GM18526 (cell line): ENCODE measurements around the gene RELT.

ENCODE experiments used
- POLR2A ChIP-seq: IDR thresholded peaks from 3 replicates; pipeline ENCODE4 v1.6.1; 2011; ENCODE audit not compliant: insufficient read length; ENCODE audit errors: extremely low read depth

Gene RELT

DNA sequence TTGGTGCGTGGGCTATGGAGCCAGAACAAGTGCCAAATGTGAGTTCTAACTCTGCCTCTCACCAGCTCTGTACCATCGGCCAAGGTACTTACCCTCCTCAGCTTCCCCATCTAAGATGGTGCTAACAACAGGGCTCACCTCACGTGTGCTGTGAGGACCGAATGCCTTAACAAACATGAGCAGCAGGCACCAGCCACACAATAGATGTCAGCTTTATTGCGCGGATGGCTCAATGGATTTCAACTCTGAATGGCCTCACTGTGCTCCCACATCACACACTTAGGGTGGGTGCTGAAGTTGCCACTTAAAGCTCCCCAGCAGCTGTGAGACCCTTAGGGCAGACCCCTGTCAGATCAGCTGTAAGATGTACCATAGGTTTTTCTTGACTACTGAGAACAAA is 24.1 kb downstream of the RELT start:
- no peak for TF ChIP-seq POLR2A

DNA sequence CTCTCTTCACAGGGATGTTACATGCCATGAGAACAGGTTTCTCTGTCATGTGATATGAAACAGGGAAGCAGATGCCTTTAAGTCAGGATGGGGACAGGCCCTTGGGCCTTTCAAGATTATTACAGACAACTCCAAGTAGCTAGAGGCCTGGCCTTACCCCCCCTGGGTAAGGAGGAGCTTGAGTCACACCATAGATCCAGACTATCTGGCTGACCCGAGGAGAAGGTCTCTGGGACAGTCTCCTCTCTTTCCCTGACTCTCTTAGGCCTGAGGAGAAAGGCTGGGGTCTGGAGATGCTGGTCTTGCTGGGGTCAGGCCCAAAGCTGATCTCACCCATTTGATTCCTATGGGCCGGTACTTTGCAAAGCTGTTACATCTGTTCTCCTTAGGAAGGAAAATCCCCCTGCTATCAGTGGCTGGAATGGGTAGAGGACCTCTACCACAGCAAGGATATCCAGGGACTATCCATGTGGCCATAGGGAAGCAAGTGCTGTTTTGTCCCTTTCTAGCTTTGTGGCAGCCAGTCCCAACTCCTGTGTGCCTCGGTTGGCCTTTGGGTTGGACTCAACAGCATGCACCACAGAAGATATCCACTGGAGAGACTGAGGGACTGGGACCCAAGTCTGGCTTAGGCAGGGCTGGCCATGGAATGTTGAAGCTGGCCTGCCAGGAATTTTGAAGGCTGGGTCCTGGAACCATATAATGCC is 25.2 kb downstream of the RELT start:
- TF ChIP-seq POLR2A, result no peak

DNA sequence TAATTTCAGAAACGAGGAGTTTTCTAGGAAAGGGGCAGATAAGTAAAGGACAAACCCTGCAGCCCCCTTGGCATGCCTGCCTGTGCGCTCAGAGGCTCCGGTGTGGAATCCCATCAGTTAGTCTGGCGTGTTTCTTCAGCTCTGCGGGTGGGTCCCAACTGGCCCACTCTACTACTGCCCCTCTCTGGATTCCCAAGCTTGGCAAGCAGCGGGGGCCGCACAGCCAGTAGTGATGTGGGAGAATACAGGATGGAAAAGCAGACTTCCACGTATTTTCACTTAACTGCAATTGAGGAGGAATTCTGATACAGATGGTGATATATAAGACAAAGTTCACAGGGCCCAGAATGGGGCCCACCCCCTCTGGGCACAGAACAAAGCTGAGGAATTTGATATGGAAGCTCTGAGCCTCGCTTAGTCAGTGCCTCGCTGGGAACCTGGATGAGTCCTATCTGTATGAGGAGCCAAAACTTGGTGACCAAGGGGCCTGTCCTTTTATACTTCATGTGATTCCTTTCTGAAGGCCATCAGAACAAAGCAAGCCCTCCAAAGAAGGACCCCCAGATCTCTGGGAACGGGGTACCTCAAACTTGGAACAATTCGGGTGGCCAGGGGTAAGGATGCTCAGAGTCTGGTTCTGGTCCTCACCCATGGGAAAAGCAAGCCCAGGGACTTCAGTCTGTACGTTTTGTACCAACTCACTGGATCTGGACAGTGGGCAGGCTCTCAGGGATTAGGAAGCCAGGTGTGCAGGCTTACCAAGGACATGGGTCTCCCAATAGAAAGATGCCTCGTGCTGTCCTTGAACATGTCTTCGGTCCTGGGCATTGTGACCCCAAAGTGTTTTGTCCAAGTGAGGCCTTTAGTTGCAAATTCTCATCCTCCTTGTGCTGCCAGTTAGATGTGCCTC is 26.0 kb downstream of the RELT start:
- no peak for TF ChIP-seq POLR2A

DNA sequence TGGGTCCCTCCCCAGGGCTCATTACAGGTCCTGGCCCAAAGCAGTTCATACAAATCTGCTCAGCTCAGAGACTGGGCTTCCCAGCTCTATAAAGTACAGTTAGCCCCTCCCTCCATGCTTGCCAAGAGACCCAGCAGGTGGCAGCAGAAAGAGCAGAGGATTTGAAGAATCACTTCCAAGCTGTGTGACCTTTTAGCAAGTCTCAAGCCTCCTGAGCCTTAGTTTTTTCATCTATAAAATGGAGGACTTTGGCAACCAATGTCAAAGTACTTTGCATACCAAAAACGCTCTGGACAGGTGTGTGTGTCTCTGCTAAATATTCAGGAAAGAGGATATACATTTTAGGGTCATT is 26.6 kb downstream of the RELT start:
- no peak for TF ChIP-seq POLR2A

DNA sequence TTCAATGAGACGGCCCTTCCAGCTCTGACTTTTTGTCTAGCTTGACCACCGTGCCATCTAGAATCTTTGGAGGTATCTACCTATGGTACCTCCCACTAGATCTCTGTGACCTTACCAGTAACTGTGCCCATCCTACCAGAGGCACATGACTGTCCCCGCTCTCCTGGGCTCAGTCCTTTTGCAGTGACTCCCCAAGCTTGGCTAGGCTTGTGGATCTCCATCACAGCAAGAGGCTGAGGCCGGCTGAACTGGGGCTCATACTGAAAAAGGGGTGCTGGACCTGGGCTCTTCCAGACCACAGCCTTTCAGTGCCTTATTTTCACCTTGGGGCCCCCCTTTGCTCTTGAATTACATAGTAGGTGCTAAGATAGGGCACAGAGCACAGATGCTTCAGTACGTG is 27.3 kb downstream of the RELT start:
- TF ChIP-seq POLR2A, result no peak

DNA sequence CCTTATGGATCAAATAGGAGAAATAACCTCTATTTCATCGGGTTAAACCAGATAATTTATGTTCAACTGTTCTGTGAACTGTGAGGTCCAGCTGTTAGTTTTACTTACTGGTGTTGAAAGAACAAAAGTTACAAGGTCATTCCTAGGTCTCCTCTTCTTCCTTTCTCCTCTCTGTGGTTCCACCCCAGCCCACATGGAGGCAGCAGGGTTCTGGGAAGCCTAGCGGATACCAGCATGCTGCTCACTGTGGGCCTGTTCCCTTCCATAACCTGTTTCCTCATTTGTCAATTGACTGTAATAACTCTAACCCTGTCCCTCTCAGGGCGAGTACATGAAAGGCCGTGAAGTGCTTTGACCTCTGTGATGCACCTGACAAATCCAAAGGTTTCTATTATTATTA is 27.8 kb downstream of the RELT start:
- TF ChIP-seq POLR2A, result no peak

DNA sequence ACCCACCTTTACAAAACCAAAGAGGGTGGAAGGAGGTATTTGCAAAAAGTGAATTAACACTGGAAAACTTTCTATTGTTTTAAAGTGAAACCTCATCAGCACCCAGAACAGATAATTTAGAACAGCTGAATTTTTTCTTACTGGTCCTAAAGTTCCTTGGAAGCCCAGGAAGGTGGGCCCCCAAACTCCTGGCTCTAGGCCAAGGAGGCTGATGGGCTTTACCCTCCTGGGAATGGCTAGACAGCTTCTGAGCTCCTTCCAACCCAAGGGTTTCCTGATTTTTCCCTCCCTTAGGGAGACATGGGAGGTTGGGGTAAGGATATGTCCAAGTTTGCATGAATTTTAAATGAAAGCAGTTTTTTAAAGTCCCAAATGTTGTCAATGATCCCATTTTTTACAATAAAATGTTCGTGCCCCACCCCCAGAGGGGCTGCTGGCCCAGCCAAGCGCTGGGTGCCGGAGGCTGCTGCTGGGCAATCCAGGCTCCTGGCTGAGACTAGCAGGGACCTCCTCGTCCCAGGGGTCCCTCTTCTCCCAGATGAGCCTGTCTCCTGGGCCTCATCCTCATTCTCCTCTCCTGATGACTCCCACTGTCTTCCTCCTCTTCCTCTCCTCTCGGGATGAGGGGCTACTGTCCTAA is 28.4 kb downstream of the RELT start:
- no peak for TF ChIP-seq POLR2A

DNA sequence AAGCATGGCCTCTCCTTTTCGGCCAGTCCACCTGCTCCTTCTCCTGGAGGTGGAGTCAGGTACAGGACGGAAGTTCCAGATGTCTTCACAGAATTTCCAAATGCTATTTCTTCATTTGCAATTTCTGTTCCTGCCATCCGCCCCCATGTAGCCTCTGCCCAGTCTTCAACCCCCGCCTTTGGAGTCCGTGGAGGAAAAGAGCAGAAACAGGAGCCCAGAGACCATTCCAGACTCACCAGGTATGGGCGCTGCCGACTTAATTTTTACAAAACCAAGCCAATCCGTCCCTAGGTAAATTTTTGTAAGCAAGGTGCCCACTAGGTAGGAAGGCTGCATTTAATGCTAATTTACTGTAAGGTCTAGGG is 28.9 kb downstream of the RELT start:
- TF ChIP-seq POLR2A, result no peak

DNA sequence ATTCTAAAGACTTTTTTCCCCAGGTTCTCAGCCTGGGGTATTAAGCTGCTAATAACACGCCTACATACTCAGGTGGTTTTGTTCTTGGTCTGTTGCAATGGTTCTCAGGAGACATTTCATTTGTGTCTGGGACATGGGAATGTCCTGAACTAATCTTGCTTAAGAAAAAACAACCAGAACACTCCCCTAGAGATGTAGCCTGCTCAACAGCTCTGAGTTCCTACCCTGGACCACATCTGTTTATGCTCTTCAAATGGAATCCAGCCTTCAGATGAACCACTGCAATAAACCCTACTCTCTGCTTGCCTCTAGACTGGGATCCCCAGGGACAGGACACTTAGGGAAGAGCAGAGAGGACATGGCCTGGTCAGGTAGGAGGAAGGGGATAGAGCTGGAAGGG is 29.9 kb downstream of the RELT start:
- TF ChIP-seq POLR2A, result no peak

DNA sequence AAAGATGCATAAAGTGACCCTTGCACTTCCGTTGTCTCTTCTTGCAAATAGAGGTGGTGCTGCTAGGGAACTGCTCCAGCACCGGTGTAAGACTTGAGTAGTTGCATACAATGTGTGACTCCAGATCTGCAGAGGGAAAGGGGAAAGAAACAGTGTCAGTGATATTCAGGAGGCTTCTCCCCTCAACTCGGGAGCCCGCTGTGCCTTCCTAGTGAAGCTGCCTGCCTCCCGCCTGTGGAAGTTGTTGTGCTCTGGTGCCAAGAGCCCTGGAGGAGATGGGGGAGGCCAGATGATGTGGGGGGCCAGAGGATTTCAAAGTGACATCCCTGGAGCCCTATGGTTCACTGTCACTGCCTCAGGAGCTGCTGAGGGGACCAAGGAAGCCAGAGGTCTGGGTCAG is 30.4 kb downstream of the RELT start:
- no peak for TF ChIP-seq POLR2A

DNA sequence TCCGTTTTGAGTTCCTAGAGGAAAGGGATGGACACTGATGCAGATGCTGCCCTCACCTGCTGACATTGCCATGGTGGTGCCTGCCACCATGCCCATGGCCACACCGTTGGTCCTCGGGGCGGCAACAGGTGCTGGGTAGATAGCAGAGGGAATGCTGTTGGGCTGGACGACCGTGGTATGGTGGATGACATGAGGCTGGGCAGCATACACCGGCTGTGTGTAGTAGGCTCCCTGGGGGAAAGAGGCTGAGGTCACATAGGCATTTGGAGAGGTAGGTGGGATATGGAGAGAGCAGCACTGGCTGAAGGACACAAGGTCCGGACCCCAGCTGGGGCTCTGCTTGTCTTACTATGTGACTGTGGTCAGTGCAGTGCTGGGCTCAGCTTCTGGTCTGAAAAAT is 33.2 kb downstream of the RELT start:
- TF ChIP-seq POLR2A, result no peak

DNA sequence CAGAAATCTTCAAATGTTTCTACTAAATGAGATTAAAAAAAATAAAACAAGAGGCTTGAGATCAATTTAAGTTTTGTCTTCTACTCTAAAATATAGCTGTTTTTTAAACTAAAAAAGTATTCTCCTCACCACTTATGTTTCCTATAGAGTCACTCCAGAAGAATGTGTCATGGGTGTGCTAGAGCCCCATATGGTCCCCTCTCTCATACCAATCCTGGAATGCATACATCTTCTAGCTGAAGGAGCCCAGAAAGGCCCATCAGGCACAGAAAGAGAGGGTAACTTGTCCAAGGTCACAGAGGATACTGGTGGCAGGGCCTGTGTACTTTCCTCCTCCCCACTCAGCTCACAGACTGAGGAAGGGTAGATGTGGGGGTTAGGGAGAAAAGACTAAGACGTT is 34.4 kb downstream of the RELT start:
- TF ChIP-seq POLR2A, result no peak

DNA sequence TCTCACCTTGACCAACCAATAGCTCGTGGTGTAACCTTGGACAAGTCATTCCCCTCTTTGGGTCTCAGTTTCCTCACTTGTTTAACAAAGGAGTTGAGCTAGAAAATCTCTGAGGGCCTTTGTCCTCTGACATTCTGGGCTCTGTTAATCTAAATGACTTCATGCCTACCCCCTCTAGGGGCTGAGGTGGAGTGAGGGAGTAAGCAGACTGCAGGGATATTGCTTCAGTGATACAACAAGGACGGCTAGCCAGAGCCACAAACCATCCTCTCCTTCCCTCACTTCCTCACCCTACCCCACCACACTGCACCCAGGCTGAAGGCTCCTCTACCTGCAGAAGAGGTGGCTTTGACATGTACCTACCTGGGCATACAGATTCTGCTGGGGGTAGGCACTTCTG is 34.8 kb downstream of the RELT start:
- no peak for TF ChIP-seq POLR2A

DNA sequence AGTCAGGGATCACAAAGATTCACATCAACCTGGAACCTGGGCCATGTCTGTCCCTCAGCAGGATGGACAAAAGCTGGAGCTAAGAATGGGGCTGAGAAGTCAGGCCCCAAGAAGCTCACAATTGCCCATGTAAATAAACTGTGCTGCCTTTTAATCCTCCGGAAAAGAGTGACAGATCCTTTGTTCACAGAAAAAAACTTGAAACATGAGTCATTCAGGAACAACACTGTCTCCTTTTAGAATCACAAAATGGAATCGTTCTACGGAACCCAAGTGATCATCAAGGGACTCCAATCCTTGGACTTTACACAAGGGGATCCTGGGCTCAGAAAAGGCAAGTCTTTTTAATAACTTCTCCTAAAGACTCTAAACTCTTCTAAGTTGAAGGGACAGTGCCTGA is 36.1 kb downstream of the RELT start:
- no peak for TF ChIP-seq POLR2A

DNA sequence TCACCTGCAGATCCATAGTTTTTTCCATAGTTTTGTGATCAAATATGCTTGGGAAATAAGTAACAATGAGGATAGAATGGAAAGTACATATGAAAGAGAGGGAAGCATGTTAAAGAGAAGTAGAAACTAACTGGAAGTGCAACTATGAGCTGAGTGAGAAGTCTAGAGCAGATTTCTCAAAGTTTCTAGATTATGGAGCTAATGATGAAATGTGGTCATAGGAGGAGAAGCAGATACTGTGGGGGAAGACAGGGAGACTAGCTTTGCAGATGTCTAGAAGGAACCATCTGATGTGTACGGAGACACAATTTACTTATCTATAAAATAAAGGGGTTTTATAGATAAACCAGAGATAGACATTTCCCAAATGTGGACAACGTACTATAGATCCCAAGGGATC is 37.1 kb downstream of the RELT start:
- no peak for TF ChIP-seq POLR2A

DNA sequence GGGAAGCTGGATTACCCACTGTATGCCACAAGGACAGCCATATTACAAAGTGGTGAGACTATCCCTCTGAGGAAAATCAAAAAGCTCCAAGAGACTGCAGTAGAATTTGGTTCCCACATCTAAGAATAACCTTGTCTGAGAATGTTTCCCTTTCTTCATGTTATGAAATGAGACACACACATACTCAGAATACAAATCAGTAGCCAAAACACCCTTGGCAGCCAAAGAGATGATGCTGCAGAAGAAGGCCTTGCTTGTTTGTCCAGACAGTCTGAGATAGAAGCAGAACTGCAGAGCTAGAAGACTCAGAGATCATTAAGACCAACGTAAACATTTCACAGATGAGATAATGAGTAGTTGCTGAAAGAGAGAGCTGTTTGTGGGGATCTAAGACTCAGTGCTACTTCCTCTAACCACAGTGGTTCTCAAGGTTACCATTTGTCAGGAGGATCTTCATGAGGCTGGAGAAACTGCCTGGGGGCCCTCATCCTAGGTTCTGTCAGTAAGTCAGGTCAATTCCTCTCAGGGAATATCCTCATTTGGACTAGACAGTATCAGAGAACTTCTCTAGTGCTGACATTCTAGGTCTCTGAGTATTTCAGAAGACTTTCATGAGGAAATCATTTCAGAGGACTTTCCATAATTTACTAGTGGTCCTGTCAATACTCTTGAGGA is 38.9 kb downstream of the RELT start:
- no peak for TF ChIP-seq POLR2A
